HepG2 (cell line): ENCODE measurements around the gene DDR1. TPM values are rescaled to one million over a fixed set of nuclear protein-coding genes. Genes with fewer than 3 reads are reported as not detected.
A peak's percentile ranks its signal among the peaks of the same experiment; 100 is the strongest.

Experiments
- HOXA7 ChIP-seq: sonication (generic); formaldehyde crosslinking; IDR thresholded peaks from 2 replicates; pipeline ENCODE4 v1.8.1; 2022; ENCODE audit warnings: mild to moderate bottlenecking, missing genetic modification reagents, moderate library complexity
- KDM3A ChIP-seq: IDR thresholded peaks from 2 replicates; pipeline ENCODE4 v1.6.1; 2018; ENCODE audit warnings: low read depth, missing compliant biosample characterization
- NR2C2 ChIP-seq: sonication (generic); formaldehyde crosslinking; IDR thresholded peaks from 2 replicates; pipeline ENCODE4 v1.4.0; 2020; ENCODE audit warnings: missing genetic modification reagents, mild to moderate bottlenecking, moderate library complexity, borderline replicate concordance
- POGZ ChIP-seq: sonication (generic); formaldehyde crosslinking; IDR thresholded peaks from 2 replicates; pipeline ENCODE4 v1.4.0; 2020; ENCODE audit warnings: mild to moderate bottlenecking, missing genetic modification reagents
- SOX6 ChIP-seq, 2 experiments: fragments of 450-650 bp in 1 of 2; sonication (generic) in 1 of 2; formaldehyde crosslinking in 1 of 2; IDR thresholded peaks; 2 replicates each; pipeline versions ENCODE4 v1.4.0 to v1.6.1; 2017 to 2020; ENCODE audit warnings: antibody characterized with exemption in 1 of 2, mild to moderate bottlenecking in 1 of 2, missing genetic modification reagents in 1 of 2
- TRIM24 ChIP-seq: sonication (generic); formaldehyde crosslinking; IDR thresholded peaks from 2 replicates; pipeline ENCODE4 v1.8.0; 2022; ENCODE audit warnings: mild to moderate bottlenecking, missing genetic modification reagents
- YEATS4 ChIP-seq: sonication (generic); formaldehyde crosslinking; IDR thresholded peaks from 2 replicates; pipeline ENCODE4 v1.4.0; 2020; ENCODE audit warnings: missing genetic modification reagents, borderline replicate concordance
- ZMYM2 ChIP-seq: sonication (generic); formaldehyde crosslinking; IDR thresholded peaks from 2 replicates; pipeline ENCODE4 v1.8.0; 2022; ENCODE audit warnings: mild to moderate bottlenecking, missing genetic modification reagents
- ZNF12 ChIP-seq: sonication (generic); formaldehyde crosslinking; IDR thresholded peaks from 2 replicates; pipeline ENCODE4 v1.5.0; 2020; ENCODE audit warnings: missing genetic modification reagents
- ZNF296 ChIP-seq: sonication (generic); formaldehyde crosslinking; conservative IDR thresholded peaks from 2 replicates; pipeline ENCODE4 v1.5.0; 2020; ENCODE audit warnings: mild to moderate bottlenecking, missing genetic modification reagents
- ZNF354B ChIP-seq: sonication (generic); formaldehyde crosslinking; IDR thresholded peaks from 2 replicates; pipeline ENCODE4 v1.8.0; 2022; ENCODE audit warnings: mild to moderate bottlenecking, missing genetic modification reagents
- ZNF367 ChIP-seq: sonication (generic); formaldehyde crosslinking; IDR thresholded peaks from 2 replicates; pipeline ENCODE4 v1.4.0; 2020; ENCODE audit warnings: missing genetic modification reagents, borderline replicate concordance
- ZNF615 ChIP-seq: sonication (generic); formaldehyde crosslinking; IDR thresholded peaks from 2 replicates; pipeline ENCODE4 v1.5.0; 2020; ENCODE audit warnings: mild to moderate bottlenecking, missing genetic modification reagents, borderline replicate concordance
- ZNF652 ChIP-seq: IDR thresholded peaks from 2 replicates; pipeline ENCODE4 v1.6.1; 2016; ENCODE audit warnings: low read depth, borderline replicate concordance
- ZNF713 ChIP-seq: sonication (generic); formaldehyde crosslinking; IDR thresholded peaks from 2 replicates; pipeline ENCODE4 v1.4.0; 2020; ENCODE audit warnings: mild to moderate bottlenecking, missing genetic modification reagents
- ZNF75D ChIP-seq: sonication (generic); formaldehyde crosslinking; IDR thresholded peaks from 2 replicates; pipeline ENCODE4 v1.8.1; 2023; ENCODE audit warnings: missing genetic modification reagents, mild to moderate bottlenecking, borderline replicate concordance
- ZNF841 ChIP-seq: sonication (generic); formaldehyde crosslinking; IDR thresholded peaks from 2 replicates; pipeline ENCODE4 v1.8.1; 2023; ENCODE audit warnings: missing genetic modification reagents, borderline replicate concordance
- polyA plus RNA-seq, 8 experiments: library from polyadenylated mRNA; depleted of rRNA in 3 of 8; stranded (reverse) in 7 of 8; unstranded in 1 of 8; fragments of >200 nt; fragmentation: Illumina TruSeq in 4 of 8; extraction: Trizol in 4 of 8; gene quantifications; 2 replicates each; pipeline versions ENCODE4 v1.2.1 to v1.2.3, GENCODE V29; 2011 to 2016; ENCODE audit warnings: low read depth in 4 of 8, missing spikeins in 1 of 8, mixed read lengths in 1 of 8; ENCODE audit not compliant: insufficient read depth in 1 of 8
- total RNA-seq, 5 experiments: library from RNA; depleted of rRNA; stranded (reverse); fragments of >200 nt; fragmentation: Illumina TruSeq; extraction: Trizol; gene quantifications; 2 replicates each; pipeline ENCODE4 v1.2.3, GENCODE V29; 2016; ENCODE audit warnings: low read depth in 1 of 5
- TF ChIP-seq, protein P1 (sequence below): sonication (generic); formaldehyde crosslinking; IDR thresholded peaks from 2 replicates; pipeline ENCODE4 v1.4.0; 2020; ENCODE audit warnings: missing genetic modification reagents
- TF ChIP-seq, protein P2 (sequence below): sonication (generic); formaldehyde crosslinking; IDR thresholded peaks from 2 replicates; pipeline ENCODE4 v1.5.0; 2020; ENCODE audit warnings: mild to moderate bottlenecking, missing genetic modification reagents
- TF ChIP-seq, protein P3 (sequence below): sonication (generic); formaldehyde crosslinking; IDR thresholded peaks from 2 replicates; pipeline ENCODE4 v1.4.0; 2020; ENCODE audit warnings: missing genetic modification reagents
- TF ChIP-seq, protein P4 (sequence below): sonication (generic); formaldehyde crosslinking; IDR thresholded peaks from 2 replicates; pipeline ENCODE4 v1.9.0; 2022; ENCODE audit warnings: low read depth, missing genetic modification reagents

Gene DDR1
- total and polyA plus RNA-seq, 2 of the 13 experiments (the other 11 are each of a cell fraction or from before 2014, with no cell fraction given) = 16.7 to 20.2 TPM

DNA sequence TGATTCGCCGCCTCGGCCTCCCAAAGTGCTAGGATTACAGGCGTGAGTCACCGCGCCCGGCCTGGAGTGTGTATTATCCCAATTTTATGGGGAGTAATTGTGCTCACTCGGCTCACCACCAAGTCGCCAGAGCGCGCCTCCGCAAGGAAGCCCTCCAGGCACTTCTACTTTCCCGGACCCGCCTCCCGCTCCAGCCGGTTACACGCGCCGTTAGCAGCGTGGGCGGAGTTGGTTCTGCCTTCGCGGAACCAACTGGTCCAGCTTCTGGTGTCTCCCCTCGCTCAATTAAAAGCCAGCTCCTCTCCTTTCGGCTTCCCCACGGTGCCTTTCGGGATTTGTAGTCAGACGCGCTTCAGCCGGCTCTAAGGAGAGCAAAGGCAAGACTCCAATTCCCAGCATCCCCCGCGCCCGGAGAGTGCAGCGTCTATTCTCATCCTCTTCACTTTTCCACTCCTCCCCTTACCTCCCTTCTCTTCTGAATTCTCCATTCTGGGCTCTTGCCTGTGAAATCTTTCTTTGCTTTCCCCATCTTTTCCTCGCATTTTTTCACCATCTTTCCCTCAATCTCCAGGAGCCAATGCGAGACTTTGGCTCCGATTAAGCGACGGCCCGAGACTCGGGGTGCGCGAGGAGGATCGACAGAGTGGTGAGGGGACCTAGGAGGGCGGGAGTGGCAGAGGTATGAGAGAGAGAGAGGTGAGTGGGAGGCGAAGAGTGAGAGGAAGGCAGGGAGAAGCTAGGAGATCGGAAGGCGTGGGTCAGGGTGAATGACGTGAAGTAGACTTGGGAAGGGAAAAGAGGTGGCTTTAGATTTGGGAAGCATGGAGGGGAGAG is 23.7 kb downstream of the DDR1 start, which contains the start of gene GTF2H4 (continued):
- TF ChIP-seq ZNF652 (no peak), SOX6 (IDR thresholded peaks at IDR 0.05) (no peak), SOX6 (CRISPR knock-in tag; IDR thresholded peaks at IDR 0.05) (peak; percentile 53), ZNF841 (CRISPR knock-in tag) (no peak), YEATS4 (CRISPR knock-in tag) (peak; percentile 33; the same call in 1 of the 2 replicates), ZMYM2 (peak; percentile 96), ZNF12 (CRISPR knock-in tag) (peak; percentile 60), ZNF615 (no peak), ZNF75D (CRISPR knock-in tag) (no peak), HOXA7 (CRISPR knock-in tag) (no peak), ZNF367 (CRISPR knock-in tag) (no peak), ZNF296 (CRISPR knock-in tag) (no peak), POGZ (peak; percentile 47; the same call in 1 of the 2 replicates), ZNF713 (0 out of 2 replicates have a peak, but pooled peaks have one; percentile 29), TRIM24 (CRISPR knock-in tag) (peak; percentile 57; the same call in 1 of the 2 replicates), ZNF354B (no peak; the same call in 1 of the 2 replicates), NR2C2 (peak; percentile 92), KDM3A (peak; percentile 95)
- TF ChIP-seq, protein P1, sequence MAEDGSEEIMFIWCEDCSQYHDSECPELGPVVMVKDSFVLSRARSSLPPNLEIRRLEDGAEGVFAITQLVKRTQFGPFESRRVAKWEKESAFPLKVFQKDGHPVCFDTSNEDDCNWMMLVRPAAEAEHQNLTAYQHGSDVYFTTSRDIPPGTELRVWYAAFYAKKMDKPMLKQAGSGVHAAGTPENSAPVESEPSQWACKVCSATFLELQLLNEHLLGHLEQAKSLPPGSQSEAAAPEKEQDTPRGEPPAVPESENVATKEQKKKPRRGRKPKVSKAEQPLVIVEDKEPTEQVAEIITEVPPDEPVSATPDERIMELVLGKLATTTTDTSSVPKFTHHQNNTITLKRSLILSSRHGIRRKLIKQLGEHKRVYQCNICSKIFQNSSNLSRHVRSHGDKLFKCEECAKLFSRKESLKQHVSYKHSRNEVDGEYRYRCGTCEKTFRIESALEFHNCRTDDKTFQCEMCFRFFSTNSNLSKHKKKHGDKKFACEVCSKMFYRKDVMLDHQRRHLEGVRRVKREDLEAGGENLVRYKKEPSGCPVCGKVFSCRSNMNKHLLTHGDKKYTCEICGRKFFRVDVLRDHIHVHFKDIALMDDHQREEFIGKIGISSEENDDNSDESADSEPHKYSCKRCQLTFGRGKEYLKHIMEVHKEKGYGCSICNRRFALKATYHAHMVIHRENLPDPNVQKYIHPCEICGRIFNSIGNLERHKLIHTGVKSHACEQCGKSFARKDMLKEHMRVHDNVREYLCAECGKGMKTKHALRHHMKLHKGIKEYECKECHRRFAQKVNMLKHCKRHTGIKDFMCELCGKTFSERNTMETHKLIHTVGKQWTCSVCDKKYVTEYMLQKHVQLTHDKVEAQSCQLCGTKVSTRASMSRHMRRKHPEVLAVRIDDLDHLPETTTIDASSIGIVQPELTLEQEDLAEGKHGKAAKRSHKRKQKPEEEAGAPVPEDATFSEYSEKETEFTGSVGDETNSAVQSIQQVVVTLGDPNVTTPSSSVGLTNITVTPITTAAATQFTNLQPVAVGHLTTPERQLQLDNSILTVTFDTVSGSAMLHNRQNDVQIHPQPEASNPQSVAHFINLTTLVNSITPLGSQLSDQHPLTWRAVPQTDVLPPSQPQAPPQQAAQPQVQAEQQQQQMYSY (CRISPR knock-in tag) = no peak
- TF ChIP-seq, protein P2, sequence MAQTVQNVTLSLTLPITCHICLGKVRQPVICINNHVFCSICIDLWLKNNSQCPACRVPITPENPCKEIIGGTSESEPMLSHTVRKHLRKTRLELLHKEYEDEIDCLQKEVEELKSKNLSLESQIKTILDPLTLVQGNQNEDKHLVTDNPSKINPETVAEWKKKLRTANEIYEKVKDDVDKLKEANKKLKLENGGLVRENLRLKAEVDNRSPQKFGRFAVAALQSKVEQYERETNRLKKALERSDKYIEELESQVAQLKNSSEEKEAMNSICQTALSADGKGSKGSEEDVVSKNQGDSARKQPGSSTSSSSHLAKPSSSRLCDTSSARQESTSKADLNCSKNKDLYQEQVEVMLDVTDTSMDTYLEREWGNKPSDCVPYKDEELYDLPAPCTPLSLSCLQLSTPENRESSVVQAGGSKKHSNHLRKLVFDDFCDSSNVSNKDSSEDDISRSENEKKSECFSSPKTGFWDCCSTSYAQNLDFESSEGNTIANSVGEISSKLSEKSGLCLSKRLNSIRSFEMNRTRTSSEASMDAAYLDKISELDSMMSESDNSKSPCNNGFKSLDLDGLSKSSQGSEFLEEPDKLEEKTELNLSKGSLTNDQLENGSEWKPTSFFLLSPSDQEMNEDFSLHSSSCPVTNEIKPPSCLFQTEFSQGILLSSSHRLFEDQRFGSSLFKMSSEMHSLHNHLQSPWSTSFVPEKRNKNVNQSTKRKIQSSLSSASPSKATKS (CRISPR knock-in tag) = 0 out of 2 replicates have a peak, but pooled peaks have one; percentile 62
- TF ChIP-seq, protein P3, sequence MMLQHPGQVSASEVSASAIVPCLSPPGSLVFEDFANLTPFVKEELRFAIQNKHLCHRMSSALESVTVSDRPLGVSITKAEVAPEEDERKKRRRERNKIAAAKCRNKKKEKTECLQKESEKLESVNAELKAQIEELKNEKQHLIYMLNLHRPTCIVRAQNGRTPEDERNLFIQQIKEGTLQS (CRISPR knock-in tag) = peak; percentile 26
- TF ChIP-seq, protein P4, sequence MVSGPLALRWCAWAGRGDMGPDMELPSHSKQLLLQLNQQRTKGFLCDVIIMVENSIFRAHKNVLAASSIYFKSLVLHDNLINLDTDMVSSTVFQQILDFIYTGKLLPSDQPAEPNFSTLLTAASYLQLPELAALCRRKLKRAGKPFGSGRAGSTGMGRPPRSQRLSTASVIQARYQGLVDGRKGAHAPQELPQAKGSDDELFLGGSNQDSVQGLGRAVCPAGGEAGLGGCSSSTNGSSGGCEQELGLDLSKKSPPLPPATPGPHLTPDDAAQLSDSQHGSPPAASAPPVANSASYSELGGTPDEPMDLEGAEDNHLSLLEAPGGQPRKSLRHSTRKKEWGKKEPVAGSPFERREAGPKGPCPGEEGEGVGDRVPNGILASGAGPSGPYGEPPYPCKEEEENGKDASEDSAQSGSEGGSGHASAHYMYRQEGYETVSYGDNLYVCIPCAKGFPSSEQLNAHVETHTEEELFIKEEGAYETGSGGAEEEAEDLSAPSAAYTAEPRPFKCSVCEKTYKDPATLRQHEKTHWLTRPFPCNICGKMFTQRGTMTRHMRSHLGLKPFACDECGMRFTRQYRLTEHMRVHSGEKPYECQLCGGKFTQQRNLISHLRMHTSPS (CRISPR knock-in tag) = 0 out of 2 replicates have a peak, but pooled peaks have one; percentile 12
